ES-I3 (cell line): ENCODE results near the gene CDC42BPB.

Source experiments
- H3K36me3 ChIP-seq: 2 replicates; pipeline ENCODE4 v1.6.1; 2013; ENCODE audit warnings: mild to moderate bottlenecking, low read length, control low read depth, moderate library complexity; ENCODE audit not compliant: insufficient read depth
- H3K4me1 ChIP-seq: 2 replicates; pipeline ENCODE4 v1.6.1; 2013; ENCODE audit warnings: mild to moderate bottlenecking, control low read depth, low read length; ENCODE audit not compliant: insufficient read depth
- H3K9ac ChIP-seq: 2 replicates; pipeline ENCODE4 v1.6.1; 2013; ENCODE audit warnings: low read depth, mild to moderate bottlenecking, low read length, moderate library complexity
- H3K9me3 ChIP-seq: 2 replicates; pipeline ENCODE4 v1.6.1; 2013; ENCODE audit warnings: mild to moderate bottlenecking, low read length, moderate library complexity; ENCODE audit not compliant: control insufficient read depth, insufficient read depth

Gene CDC42BPB

GRCh38 chr14:103088921-103089320, 31.6 kb upstream of the CDC42BPB start:
- no peaks in the 10 kb centered on the region for H3K9me3 ChIP-seq
- no peaks in the 10 kb centered on the region for H3K36me3 ChIP-seq
- peaks cover 6% of the 10 kb centered on the region; the same call in 1 of the 2 replicates for H3K4me1 ChIP-seq
- no peak overlapping the region for H3K9ac ChIP-seq

DNA sequence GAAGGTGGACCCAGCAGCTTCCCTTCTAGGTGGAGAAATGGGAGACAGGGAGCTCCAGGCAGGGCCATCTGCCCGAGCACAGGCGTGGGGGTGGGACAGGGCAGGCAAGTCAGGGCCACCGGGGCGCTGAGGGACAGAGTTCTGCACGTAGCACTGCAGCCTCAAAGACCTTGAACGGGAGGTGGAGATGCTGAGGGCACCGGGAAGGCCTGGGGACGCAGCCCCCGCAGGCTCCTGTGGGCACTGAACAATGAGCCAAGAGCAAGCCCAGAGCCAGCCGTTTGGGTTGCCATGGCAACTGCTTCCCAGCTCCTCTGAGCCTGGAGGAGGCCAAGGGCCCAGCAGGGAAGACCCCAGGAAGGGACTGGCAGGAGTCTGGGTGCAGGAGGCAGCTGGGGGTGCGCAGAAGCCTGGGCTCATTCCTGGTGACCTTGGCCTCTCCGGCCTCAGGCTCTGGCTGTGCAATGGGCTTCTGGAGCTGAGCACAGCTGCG, 30.0 kb upstream of the CDC42BPB start:
- H3K4me1 ChIP-seq: no peaks in the 10 kb centered on the region
- H3K9me3 ChIP-seq: no peaks in the 10 kb centered on the region
- H3K9ac ChIP-seq: no peak overlapping the region
- no peaks in the 10 kb centered on the region for H3K36me3 ChIP-seq

DNA sequence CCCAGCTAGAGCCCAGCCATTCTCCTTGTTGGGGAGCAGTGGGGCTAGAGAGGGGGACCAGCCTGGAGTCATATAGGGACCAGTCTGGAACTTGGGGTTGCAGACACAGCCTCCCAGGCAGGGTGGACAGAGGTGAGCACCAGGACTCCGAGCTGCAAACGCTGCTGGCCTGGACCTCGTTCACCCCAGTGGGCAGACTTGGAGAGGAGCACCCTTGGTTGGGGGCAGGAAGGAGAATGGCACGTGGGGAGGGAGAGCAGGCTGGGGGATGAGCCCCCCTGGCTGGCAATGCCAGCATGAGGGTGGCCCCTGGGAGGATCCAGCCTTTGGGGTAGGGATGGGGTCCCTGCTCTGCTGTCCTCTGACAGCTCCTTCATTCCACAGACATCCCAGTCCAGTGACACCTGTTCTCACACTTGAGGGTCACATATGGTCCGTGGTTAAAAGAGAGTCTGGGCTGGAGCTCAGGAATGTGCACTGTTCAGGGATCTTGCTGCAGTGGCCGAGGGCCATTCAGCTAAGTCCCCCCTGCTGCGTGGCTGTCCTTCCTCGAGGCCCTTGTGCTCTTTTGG, 29.5 kb upstream of the CDC42BPB start:
- Histone ChIP-seq H3K9me3 (no peaks in the 10 kb centered on the region), H3K4me1 (no peaks in the 10 kb centered on the region), H3K9ac (no peak overlapping the region), H3K36me3 (no peaks in the 10 kb centered on the region)

- Histone ChIP-seq H3K36me3 (no peaks in the 10 kb centered on the region), H3K9ac (no peak overlapping the region), H3K9me3 (no peaks in the 10 kb centered on the region), H3K4me1 (no peaks in the 10 kb centered on the region)
Measured at GRCh38 chr14:103085106-103086091, 28.1 kb upstream of the CDC42BPB start.

DNA sequence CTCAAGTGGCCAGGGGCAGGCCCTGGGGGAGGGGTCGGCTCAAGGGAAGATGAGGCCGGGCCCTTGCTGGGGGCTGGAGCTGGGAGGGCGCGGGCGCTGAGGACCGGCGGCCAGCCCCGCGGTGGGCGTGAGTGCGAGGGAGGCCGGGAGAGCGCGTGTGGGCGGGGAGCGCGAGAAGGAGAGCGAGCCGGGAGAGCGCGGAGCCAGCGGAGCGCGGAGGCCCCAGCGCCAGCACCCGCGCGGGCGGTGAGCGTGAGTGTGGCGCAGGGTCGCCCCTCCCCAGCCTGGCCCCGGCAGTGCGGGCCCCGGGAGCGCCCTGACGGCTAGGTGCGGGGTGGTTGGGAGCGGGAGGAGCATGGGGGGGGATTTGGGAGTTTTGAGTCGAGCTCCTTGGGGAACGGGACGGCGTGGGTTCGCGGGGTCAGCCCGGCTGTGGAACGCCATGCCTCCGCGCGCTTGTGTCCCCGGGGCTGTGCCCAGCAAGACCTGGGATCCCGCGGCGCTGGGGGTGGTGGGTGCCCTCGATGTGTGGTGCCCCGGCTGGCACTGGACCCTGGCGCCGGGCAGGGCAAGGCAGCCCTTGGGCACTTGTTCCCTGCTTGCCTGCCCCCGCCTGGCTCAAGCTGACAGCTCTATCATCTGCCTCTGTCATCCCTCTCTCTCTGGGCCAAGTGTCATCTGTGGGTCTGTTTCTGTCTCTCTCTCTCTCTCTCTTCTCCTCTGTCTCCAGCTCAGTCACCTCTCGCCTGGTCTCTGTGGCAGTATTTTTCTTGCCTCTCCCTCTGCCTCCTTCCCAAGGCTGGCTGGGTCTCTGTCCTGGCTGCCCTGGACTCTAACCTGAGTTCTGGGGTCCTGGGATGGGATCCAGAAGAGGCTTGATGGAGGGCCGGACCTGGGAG, 26.9 kb upstream of the CDC42BPB start, which contains the start of gene LBHD2:
Gene LBHD2 (plus strand): TSS at position 190 of the 899 bp plus-strand sequence. CDS start 1,803 bp downstream, outside the sequence.
- Histone ChIP-seq H3K36me3 (no peaks in the 10 kb centered on the region), H3K9ac (peak within 1 kb of the TSS; percentile 1; the same call in 1 of the 2 replicates), H3K4me1 (no peaks in the 10 kb centered on the region), H3K9me3 (no peaks in the 10 kb centered on the region)

- no peaks in the 10 kb centered on the region for H3K36me3 ChIP-seq
- H3K9me3 ChIP-seq: no peaks in the 10 kb centered on the region
- H3K4me1 ChIP-seq: no peaks in the 10 kb centered on the region
- no peak overlapping the region for H3K9ac ChIP-seq
Measured at GRCh38 chr14:103081951-103082350, 24.6 kb upstream of the CDC42BPB start.

DNA sequence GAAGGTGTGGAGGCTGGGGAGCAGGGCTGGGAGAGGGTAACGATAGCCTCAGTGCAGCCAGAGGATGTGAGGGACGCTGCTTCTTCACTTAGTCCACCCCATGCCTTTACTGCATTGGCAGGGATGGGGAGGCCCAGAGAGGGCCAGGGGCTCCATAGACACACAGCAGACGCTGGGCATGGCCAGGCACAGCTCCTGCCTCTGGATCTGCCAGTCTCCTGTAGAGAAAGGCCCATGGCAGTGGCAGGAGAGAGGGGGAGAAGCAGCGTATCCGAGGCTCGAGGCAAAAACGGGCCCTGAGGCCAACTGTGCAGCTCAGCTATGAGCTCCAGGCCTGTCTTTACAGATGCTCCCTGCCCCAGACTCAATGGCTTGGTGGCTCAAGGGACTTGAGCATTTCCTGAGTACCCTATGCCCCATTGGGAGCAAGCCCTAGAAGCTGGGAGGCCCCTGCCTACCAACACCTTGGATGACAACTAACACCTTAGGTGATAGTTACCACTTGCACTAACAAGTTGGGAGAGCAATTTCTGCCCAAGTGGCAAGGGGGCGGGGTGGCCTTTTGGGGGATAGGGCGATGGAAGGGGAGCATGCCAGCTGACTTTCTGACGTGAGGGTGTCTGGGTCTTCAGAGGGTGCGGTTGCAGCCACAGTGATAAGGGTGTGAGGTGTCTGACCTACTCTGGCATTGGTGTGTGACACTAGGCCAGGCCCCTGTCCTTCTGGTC, 21.7 kb upstream of the CDC42BPB start:
- no peaks in the 10 kb centered on the region for H3K9me3 ChIP-seq

GRCh38 chr14:103078420-103078749, 21.0 kb upstream of the CDC42BPB start:
- H3K9me3 ChIP-seq: no peaks in the 10 kb centered on the region
- H3K36me3 ChIP-seq: no peaks in the 10 kb centered on the region
- H3K9ac ChIP-seq: no peak overlapping the region
- H3K4me1 ChIP-seq: no peaks in the 10 kb centered on the region

More for the DNA sequence above, 21.7 kb upstream of the CDC42BPB start:
- Histone ChIP-seq H3K36me3 (no peaks in the 10 kb centered on the region), H3K4me1 (no peaks in the 10 kb centered on the region), H3K9ac (no peak overlapping the region)

DNA sequence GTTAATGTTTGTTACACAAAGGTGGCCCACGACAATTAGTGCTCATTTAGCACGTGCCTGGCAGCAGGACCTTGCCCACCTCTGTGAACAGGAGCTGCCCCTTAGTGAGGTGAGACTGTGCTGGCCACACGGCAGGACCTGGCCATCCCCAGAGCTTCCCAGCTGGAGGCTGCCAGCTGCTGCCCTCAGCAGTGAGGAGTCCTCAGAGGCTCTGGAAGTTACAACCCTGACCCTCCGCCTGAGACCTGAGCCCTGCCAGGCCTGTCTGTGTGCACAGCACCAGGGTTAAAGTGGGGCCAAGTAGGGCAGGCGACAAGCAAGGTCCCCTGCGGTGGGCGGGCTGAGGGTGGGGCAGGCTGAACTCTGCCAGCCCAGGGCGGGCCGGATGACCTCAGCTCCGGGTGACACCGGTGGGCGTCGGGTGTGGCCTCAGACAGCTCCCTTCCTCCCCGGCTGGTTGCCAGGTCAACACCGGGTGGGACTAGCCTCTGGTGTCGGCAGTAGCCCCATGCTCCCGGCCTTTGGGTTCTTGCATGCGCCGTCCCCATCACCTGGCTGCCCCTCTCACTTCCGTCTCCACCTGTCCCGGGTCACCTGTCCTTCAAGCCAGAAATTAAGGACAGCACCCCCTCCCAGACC, 17.5 kb upstream of the CDC42BPB start:
- no peaks in the 10 kb centered on the region for H3K9me3 ChIP-seq
- H3K36me3 ChIP-seq: no peaks in the 10 kb centered on the region
- H3K4me1 ChIP-seq: no peaks in the 10 kb centered on the region
- peak overlapping the region; percentile 61; the same call in 1 of the 2 replicates for H3K9ac ChIP-seq

DNA sequence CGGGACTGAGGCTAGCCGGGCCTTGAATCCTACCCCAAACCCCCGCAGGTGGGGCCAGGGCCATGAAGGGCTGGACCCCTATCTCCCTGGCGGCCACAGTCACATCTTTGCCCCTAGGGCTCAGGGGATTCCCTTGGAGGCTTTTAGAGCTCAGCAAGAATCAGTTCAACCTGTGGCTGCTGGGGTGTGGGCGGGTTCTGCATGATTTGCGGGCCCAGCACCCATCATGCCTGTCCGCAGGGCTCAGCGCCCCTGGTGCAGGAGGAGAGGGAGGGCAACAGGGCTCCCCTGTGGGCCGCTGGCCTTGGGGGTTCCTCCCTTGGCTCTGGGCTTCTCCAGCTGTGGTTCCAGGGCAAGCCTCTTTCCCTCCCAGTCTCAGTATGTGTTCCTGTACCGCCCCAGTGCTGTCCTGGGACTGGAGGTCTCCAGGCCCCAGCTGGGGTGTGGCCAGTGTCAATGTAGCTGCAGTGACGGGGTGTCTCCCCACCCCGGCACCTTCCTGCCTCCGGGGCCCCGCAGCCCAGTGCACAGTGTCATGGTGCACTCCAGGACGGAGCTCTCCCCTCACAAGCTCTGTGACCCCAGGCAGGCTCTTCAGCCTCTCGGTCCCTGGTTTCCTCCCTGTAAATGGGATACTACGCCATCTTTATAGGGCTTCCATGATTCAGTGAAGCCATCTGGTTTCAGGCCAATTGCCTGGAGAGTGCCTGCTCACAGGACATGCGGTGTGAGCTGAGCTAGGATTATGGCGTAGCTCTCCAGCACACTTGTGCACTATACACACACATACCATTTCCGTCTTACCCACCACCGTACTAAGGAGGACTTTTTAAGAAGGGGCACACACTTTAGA, 16.8 kb upstream of the CDC42BPB start:
- Histone ChIP-seq H3K9me3 (no peaks in the 10 kb centered on the region), H3K9ac (no peak overlapping the region), H3K36me3 (no peaks in the 10 kb centered on the region), H3K4me1 (no peaks in the 10 kb centered on the region)

DNA sequence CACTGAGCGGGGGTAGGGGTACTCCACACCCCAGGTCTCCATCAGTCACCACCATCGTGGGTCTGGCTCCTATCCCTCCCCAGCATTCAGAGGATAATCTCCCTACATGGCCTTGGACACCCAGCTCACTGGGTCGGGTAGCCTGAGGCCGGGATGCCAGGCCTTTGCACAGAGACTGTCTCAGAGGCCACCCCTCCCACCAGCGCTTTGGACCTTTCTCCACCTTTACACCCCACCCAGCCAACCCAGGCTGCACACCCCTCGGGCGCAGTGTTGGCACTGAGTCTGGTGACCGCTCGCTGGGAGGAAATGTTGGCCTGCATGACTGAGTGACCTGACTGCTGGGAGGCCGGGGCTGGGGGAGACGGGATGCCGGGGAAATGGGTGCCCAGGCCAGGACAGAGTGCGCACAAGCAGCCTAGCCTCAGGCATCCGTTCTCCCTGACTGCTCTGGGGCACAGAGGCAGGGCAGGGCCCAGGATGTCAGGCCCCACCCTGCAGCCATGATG, 16.1 kb upstream of the CDC42BPB start:
- H3K9me3 ChIP-seq: no peaks in the 10 kb centered on the region
- H3K4me1 ChIP-seq: no peaks in the 10 kb centered on the region
- no peaks in the 10 kb centered on the region for H3K36me3 ChIP-seq
- no peak overlapping the region for H3K9ac ChIP-seq

GRCh38 chr14:103072595-103073366, 15.4 kb upstream of the CDC42BPB start:
- Histone ChIP-seq H3K4me1 (no peaks in the 10 kb centered on the region), H3K36me3 (no peaks in the 10 kb centered on the region), H3K9me3 (no peaks in the 10 kb centered on the region), H3K9ac (no peak overlapping the region)
